Mammary epithelial cell (primary cell): Measurements from ENCODE around the gene MSLN.
"Not testable (repeated sequence)": the region's sequence is repeated elsewhere in the genome, so short reads cannot be mapped to it uniquely, and the experiment has no call there.

Experiments used
- CTCF ChIP-seq, 2 donors: IDR thresholded peaks in 1 of 2; conservative IDR thresholded peaks in 1 of 2; 2 replicates each; pipeline ENCODE4 v1.5.1; 2011 to 2012; ENCODE audit warnings: inconsistent platforms in 2 of 2, low read length in 2 of 2, mild to moderate bottlenecking in 2 of 2, control low read depth in 1 of 2, low read depth in 1 of 2; ENCODE audit not compliant: insufficient read depth in 1 of 2; ENCODE audit errors: extremely low read depth in 1 of 2
- EZH2 ChIP-seq: IDR thresholded peaks from 2 replicates; pipeline ENCODE4 v1.6.1; 2012; ENCODE audit warnings: low read length, inconsistent platforms, borderline replicate concordance

DNA sequence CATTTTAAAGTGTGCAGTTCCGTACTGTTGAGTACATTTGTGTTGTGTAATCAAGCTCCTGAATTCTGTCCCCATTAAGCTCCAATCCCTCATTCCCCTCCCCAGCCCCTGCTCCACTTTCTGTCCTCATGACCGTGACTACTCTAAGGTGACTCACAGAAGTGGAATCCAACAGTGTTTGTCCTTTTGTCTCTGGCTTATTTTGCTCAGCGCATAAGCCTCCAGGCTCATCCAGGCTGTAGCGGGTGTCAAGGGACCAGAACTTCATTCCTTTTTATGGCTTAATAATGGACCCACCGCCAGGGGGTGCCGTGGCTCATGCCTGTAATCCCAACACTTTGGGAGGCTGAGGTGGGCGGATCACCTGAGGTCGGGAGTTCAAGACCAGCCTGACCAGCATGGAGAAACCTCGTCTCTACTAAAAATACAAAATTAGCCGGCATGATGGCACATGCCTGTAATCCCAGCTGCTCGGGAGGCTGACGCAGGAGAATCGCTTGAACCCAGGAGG, 47.7 kb upstream of the MSLN start:
- TF ChIP-seq CTCF (conservative IDR thresholded peaks at IDR 0.05 in 1 of 2, IDR thresholded peaks at IDR 0.05 in 1 of 2; ENCODE audit: extremely low read depth in 1 of 2, insufficient read depth in 1 of 2, low read depth in 1 of 2, low read length in 2 of 2) = peak; percentile 28 to 40
- not testable (repeated sequence) for TF ChIP-seq EZH2
